DOHH2 (cell line): ENCODE data around the gene CDHR3.
A peak's percentile ranks its signal among the peaks of the same experiment; 100 is the strongest.

ENCODE experiments used
- H3F3A ChIP-seq: fragments of 200-600 bp; sonication (generic), shearing (Covaris generic); 2 replicates; pipeline ENCODE4 v1.6.0; 2016; ENCODE audit warnings: antibody characterized with exemption, mild to moderate bottlenecking; ENCODE audit not compliant: control insufficient read depth, insufficient read depth
- H3K27ac ChIP-seq: fragments of 200-600 bp; sonication (generic); 2 replicates; pipeline ENCODE4 v1.5.1; 2014; ENCODE audit warnings: low read depth, mild to moderate bottlenecking, low read length, moderate library complexity
- H3K27me3 ChIP-seq: fragments of 200-600 bp; sonication (generic); 2 replicates; pipeline ENCODE4 v1.6.1; 2014; ENCODE audit warnings: mild to moderate bottlenecking, low read length, mixed read lengths; ENCODE audit not compliant: control insufficient read depth
- H3K36me3 ChIP-seq: fragments of 200-600 bp; sonication (generic); 2 replicates; pipeline ENCODE4 v1.6.1; 2014; ENCODE audit warnings: mild to moderate bottlenecking, low read length, moderate library complexity, mixed read lengths; ENCODE audit not compliant: control insufficient read depth
- H3K4me1 ChIP-seq: fragments of 200-600 bp; sonication (generic); 2 replicates; pipeline ENCODE4 v1.6.1; 2014; ENCODE audit warnings: mild to moderate bottlenecking, low read length, mixed read lengths; ENCODE audit not compliant: control insufficient read depth
- H3K4me2 ChIP-seq: fragments of 200-600 bp; sonication (generic); 2 replicates; pipeline ENCODE4 v1.6.0; 2014; ENCODE audit warnings: mild to moderate bottlenecking, low read length, moderate library complexity
- H3K4me3 ChIP-seq: fragments of 200-600 bp; sonication (generic); 2 replicates; pipeline ENCODE4 v1.5.1; 2014; ENCODE audit warnings: mild to moderate bottlenecking, low read length, mixed read lengths
- H3K79me2 ChIP-seq: fragments of 200-600 bp; sonication (generic); 2 replicates; pipeline ENCODE4 v1.6.1; 2014; ENCODE audit warnings: mild to moderate bottlenecking, low read length, mixed read lengths; ENCODE audit not compliant: control insufficient read depth
- H3K9me2 ChIP-seq: fragments of 200-600 bp; sonication (generic); replicated peaks from 2 replicates; pipeline ENCODE4 v1.6.1; 2014; ENCODE audit warnings: mild to moderate bottlenecking, low read length, mixed read lengths; ENCODE audit not compliant: control insufficient read depth
- H3K9me3 ChIP-seq: fragments of 200-600 bp; sonication (generic); 2 replicates; pipeline ENCODE4 v1.6.1; 2014; ENCODE audit warnings: antibody characterized with exemption, low read length, mixed read lengths; ENCODE audit not compliant: control insufficient read depth, insufficient read depth
- H4K20me1 ChIP-seq: fragments of 200-600 bp; sonication (generic); 2 replicates; pipeline ENCODE4 v1.6.0; 2014; ENCODE audit warnings: low read depth, mild to moderate bottlenecking, antibody characterized with exemption, low read length, moderate library complexity; ENCODE audit not compliant: control insufficient read depth, insufficient read depth
- CTCF ChIP-seq: fragments of 200-600 bp; sonication (generic); IDR thresholded peaks from one replicate; pipeline ENCODE4 v1.5.1; 2014; ENCODE audit warnings: antibody characterized with exemption, mild to moderate bottlenecking, low read depth, low read length; ENCODE audit not compliant: poor library complexity, severe bottlenecking
- EZH2phosphoT487 ChIP-seq: fragments of 200-600 bp; sonication (generic); IDR thresholded peaks from 2 replicates; pipeline ENCODE4 v1.6.1; 2017; ENCODE audit warnings: borderline replicate concordance, mild to moderate bottlenecking, antibody characterized with exemption, low read length, moderate library complexity, mixed read lengths

CDHR3 gene

GRCh38 chr7:105931179-105931578 lies 31.9 kb upstream of the CDHR3 start:
- Histone ChIP-seq H3K36me3 (no peaks in the 10 kb centered on the region), H3K9me3 (peaks cover 3% of the 10 kb centered on the region; the same call in 1 of the 2 replicates), H3K9me2 (no peaks in the 10 kb centered on the region), H3F3A (no peaks in the 10 kb centered on the region), H3K27me3 (peaks cover 21% of the 10 kb centered on the region), H3K79me2 (no peaks in the 10 kb centered on the region), H3K27ac (no peak overlapping the region), H3K4me3 (no peak overlapping the region), H3K4me2 (no peak overlapping the region), H4K20me1 (no peaks in the 10 kb centered on the region), H3K4me1 (peaks cover 4% of the 10 kb centered on the region; the same call in 1 of the 2 replicates)
- no peak; the same call in 1 of the 2 replicates for TF ChIP-seq EZH2phosphoT487
- TF ChIP-seq CTCF, result no peak

GRCh38 chr7:105932835-105933477 lies 30.1 kb upstream of the CDHR3 start:
- peaks cover 11% of the 10 kb centered on the region; the same call in 1 of the 2 replicates for H3K27me3 ChIP-seq
- TF ChIP-seq EZH2phosphoT487 (no peak), CTCF (no peak)
- peaks cover 4% of the 10 kb centered on the region; the same call in 1 of the 2 replicates for H3K4me1 ChIP-seq
- H3F3A ChIP-seq, result no peaks in the 10 kb centered on the region
- H3K79me2 ChIP-seq, result no peaks in the 10 kb centered on the region
- H3K9me3 ChIP-seq, result no peaks in the 10 kb centered on the region
- H3K9me2 ChIP-seq, result no peaks in the 10 kb centered on the region
- no peak overlapping the region for H3K4me3 ChIP-seq
- no peak overlapping the region for H3K27ac ChIP-seq
- no peaks in the 10 kb centered on the region for H3K36me3 ChIP-seq
- H3K4me2 ChIP-seq, result no peak overlapping the region
- no peaks in the 10 kb centered on the region for H4K20me1 ChIP-seq

GRCh38 chr7:105934572-105935185 lies 28.4 kb upstream of the CDHR3 start:
- no peaks in the 10 kb centered on the region for H3K9me2 ChIP-seq

More at GRCh38 chr7:105934572-105935185, 28.4 kb upstream of the CDHR3 start:
- no peaks in the 10 kb centered on the region for H3K79me2 ChIP-seq
- H3K27me3 ChIP-seq, result peaks cover 8% of the 10 kb centered on the region; the same call in 1 of the 2 replicates
- no peak overlapping the region for H3K4me2 ChIP-seq
- H3K4me1 ChIP-seq, result peaks cover 4% of the 10 kb centered on the region; the same call in 1 of the 2 replicates
- H3K4me3 ChIP-seq, result no peak overlapping the region
- TF ChIP-seq EZH2phosphoT487 (no peak), CTCF (peak; percentile 64)
- H3F3A ChIP-seq, result no peaks in the 10 kb centered on the region
- H3K9me3 ChIP-seq, result no peaks in the 10 kb centered on the region
- H3K27ac ChIP-seq, result no peak overlapping the region
- no peaks in the 10 kb centered on the region for H3K36me3 ChIP-seq
- H4K20me1 ChIP-seq, result no peaks in the 10 kb centered on the region
